Measurements from ENCODE around the gene CCDC9B. TPM values are rescaled to one million over a fixed set of nuclear protein-coding genes. Genes with fewer than 3 reads are reported as not detected.

The CCDC9B gene
- polyA plus RNA-seq, 1 of the 3 experiments (the other 2 are of a cell fraction): 13.7 TPM

DNA sequence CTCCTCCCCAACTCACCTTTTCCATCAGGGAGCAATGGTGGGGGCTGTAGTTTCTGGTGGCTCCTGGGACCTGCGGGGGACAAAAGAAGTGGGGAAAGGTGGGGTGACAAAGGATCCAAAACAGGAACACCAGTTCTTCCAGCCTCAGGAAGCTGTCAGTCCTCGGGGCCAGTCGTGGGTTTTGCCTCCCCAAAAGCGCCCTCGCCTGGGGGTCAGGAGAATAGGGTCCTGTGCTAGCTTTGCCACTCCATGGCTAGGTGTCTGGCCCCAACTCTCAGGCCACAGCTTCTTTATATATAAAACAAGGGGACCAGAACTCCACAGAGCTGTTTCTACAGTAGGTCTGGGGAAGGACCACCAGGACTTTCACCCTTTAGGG is 4.0 kb downstream of the CCDC9B start (continued):
- TF ChIP-seq TEAD4 (IDR thresholded peaks at IDR 0.05; ENCODE audit: borderline replicate concordance, insufficient read depth): no peak
- TF ChIP-seq, protein P1, sequence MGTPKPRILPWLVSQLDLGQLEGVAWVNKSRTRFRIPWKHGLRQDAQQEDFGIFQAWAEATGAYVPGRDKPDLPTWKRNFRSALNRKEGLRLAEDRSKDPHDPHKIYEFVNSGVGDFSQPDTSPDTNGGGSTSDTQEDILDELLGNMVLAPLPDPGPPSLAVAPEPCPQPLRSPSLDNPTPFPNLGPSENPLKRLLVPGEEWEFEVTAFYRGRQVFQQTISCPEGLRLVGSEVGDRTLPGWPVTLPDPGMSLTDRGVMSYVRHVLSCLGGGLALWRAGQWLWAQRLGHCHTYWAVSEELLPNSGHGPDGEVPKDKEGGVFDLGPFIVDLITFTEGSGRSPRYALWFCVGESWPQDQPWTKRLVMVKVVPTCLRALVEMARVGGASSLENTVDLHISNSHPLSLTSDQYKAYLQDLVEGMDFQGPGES (IDR thresholded peaks at IDR 0.05; ENCODE audit: low read depth, low read length): no peak
- no peak for TF ChIP-seq TCF12 (IDR thresholded peaks at IDR 0.05)
- TF ChIP-seq MEF2A (IDR thresholded peaks at IDR 0.05; ENCODE audit: borderline replicate concordance, low read depth): no peak

DNA sequence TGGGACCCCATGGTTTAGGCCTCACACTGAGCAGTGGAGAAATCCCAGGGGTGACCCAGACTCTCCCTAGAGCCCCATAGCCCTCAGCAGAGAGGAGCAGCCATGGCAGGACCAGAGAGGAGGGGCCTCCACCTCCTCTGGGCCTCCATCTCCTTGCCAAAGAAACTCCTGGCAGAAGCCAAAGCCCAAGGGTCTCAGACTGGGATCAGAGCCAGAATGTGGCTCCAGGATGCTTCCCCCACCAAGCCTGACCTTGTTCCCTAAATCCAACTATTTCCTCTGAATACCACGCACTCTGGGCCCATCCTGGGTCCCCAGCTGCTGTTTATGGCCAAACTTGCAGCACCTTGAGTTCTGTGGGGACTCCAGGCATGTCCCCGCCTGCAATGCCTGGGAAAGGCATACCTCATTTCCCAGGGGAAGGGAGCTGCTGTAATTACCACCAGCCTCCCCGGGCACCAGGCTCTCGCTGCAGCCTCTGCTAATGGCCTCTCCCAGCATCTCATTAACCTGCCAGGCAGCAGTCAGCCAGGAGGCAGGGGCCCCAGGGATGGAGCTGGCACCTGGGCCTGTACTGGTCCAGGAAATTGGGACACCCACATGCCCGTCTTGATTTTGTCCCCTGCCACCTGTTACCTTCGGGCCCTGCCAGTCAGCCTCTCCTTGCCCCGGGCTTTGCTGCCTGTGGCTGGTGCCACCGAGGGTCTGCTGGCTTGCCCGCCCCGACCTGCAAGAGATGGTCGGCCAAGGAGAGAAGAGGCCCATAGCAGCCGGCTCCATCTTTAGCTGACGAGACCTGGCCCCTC is 4.6 kb downstream of the CCDC9B start:
- Histone ChIP-seq H3K4me1 (ENCODE audit: control insufficient read depth in 1 of 2, insufficient read depth in 2 of 2, low read depth in 1 of 2, low read length in 1 of 2) (peaks cover 48 to 50% of the 10 kb centered on the region in 2 experiments; a peak in 3 of 4 replicates), H3K9me3 (no peaks in the 10 kb centered on the region), H3K9ac (0 out of 2 replicates have a peak overlapping the region, but pooled peaks have one; percentile 98), H3K79me2 (ENCODE audit: insufficient read depth) (peaks cover 49% of the 10 kb centered on the region), H4K20me1 (ENCODE audit: insufficient read depth) (no peaks in the 10 kb centered on the region), H3K27ac (ENCODE audit: low read depth in 2 of 2, low read length in 1 of 2) (no peak overlapping the region; a peak in 1 of 4 replicates), H3K36me3 (replicated peaks in 1 of 2; ENCODE audit: control insufficient read depth in 1 of 2, insufficient read depth in 2 of 2, low read length in 1 of 2) (peaks cover 19 to 26% of the 10 kb centered on the region in 2 experiments), H3K9me2 (no peaks in the 10 kb centered on the region), H2AFZ (ENCODE audit: low read depth) (no peak overlapping the region), H3K27me3 (ENCODE audit: insufficient read depth) (no peaks in the 10 kb centered on the region), H3F3A (replicated peaks; ENCODE audit: insufficient read depth) (peaks cover 25% of the 10 kb centered on the region), H3K4me2 (peak overlapping the region; percentile 94; the same call in 1 of the 2 replicates), H3K4me3 (ENCODE audit: low read depth in 2 of 2, low read length in 1 of 2) (no peak overlapping the region)
- CTCF ChIA-PET: interaction anchor here (1.4 to 70.6 kb wide), 6 partner anchors 6 to 119 kb away, joined by 4 to 2194 read pairs (median 242); partner anchors contain the start of genes ANKRD63, CCDC9B, DISP2 and INAFM2
- WGBS (ENCODE audit: low lambda C conversion rate): 100% methylated on average over 7 of the region's 13 CpGs
- no peak for DNase-seq
- TF ChIP-seq FOSL2 (IDR thresholded peaks at IDR 0.05; ENCODE audit: borderline replicate concordance, low read depth) (no peak), MEF2A (IDR thresholded peaks at IDR 0.05; ENCODE audit: borderline replicate concordance, low read depth) (no peak), NFIC (IDR thresholded peaks at IDR 0.05; ENCODE audit: borderline replicate concordance) (no peak), SIN3A (IDR thresholded peaks at IDR 0.05; ENCODE audit: borderline replicate concordance, low read depth, low read length) (no peak), EZH2phosphoT487 (IDR thresholded peaks at IDR 0.05; ENCODE audit: borderline replicate concordance, low read depth) (no peak), TEAD4 (IDR thresholded peaks at IDR 0.05; ENCODE audit: borderline replicate concordance, insufficient read depth) (no peak)
- TF ChIP-seq, protein P2, sequence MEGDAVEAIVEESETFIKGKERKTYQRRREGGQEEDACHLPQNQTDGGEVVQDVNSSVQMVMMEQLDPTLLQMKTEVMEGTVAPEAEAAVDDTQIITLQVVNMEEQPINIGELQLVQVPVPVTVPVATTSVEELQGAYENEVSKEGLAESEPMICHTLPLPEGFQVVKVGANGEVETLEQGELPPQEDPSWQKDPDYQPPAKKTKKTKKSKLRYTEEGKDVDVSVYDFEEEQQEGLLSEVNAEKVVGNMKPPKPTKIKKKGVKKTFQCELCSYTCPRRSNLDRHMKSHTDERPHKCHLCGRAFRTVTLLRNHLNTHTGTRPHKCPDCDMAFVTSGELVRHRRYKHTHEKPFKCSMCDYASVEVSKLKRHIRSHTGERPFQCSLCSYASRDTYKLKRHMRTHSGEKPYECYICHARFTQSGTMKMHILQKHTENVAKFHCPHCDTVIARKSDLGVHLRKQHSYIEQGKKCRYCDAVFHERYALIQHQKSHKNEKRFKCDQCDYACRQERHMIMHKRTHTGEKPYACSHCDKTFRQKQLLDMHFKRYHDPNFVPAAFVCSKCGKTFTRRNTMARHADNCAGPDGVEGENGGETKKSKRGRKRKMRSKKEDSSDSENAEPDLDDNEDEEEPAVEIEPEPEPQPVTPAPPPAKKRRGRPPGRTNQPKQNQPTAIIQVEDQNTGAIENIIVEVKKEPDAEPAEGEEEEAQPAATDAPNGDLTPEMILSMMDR (IDR thresholded peaks at IDR 0.05): no peak
- TF ChIP-seq, protein P3, sequence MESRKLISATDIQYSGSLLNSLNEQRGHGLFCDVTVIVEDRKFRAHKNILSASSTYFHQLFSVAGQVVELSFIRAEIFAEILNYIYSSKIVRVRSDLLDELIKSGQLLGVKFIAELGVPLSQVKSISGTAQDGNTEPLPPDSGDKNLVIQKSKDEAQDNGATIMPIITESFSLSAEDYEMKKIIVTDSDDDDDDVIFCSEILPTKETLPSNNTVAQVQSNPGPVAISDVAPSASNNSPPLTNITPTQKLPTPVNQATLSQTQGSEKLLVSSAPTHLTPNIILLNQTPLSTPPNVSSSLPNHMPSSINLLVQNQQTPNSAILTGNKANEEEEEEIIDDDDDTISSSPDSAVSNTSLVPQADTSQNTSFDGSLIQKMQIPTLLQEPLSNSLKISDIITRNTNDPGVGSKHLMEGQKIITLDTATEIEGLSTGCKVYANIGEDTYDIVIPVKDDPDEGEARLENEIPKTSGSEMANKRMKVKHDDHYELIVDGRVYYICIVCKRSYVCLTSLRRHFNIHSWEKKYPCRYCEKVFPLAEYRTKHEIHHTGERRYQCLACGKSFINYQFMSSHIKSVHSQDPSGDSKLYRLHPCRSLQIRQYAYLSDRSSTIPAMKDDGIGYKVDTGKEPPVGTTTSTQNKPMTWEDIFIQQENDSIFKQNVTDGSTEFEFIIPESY (IDR thresholded peaks at IDR 0.05; ENCODE audit: borderline replicate concordance, low read depth): no peak
- POLR2A ChIA-PET: interaction anchor here (1.4 to 1.6 kb wide), 2 partner anchors 9 to 13 kb away, joined by 4 to 5 read pairs; partner anchors contain the start of gene INAFM2

Data from SK-N-SH (cell line).